Dendritic cell treated with granulocyte-macrophage colony-stimulating factor and Interleukin-4, amounts not matched to agents 40 ng/mL and 50 ng/mL, for 4 days (primary cell): Measurements from ENCODE around the gene PARG.
"Not testable (repeated sequence)": the region's sequence is repeated elsewhere in the genome, so short reads cannot be mapped to it uniquely, and the experiment has no call there.

Source experiments
- H3K27ac Mint-ChIP-seq: one replicate; pipeline ENCODE4 v1.8.0; 2022; ENCODE audit warnings: mild to moderate bottlenecking, mixed read lengths
- H3K27me3 Mint-ChIP-seq: one replicate; pipeline ENCODE4 v1.8.0; 2022; ENCODE audit warnings: mild to moderate bottlenecking, mixed read lengths
- H3K36me3 Mint-ChIP-seq: one replicate; pipeline ENCODE4 v1.8.0; 2022; ENCODE audit warnings: low read depth, mixed read lengths
- H3K4me1 Mint-ChIP-seq: one replicate; pipeline ENCODE4 v1.8.0; 2022; ENCODE audit warnings: low read depth, mixed read lengths
- H3K4me3 Mint-ChIP-seq: one replicate; pipeline ENCODE4 v1.8.0; 2022; ENCODE audit warnings: mild to moderate bottlenecking, moderate library complexity, mixed read lengths
- H3K9me3 Mint-ChIP-seq: one replicate; pipeline ENCODE4 v1.8.0; 2022; ENCODE audit warnings: mixed read lengths
- intact Hi-C: fragments of 100-400 bp; cut with micrococcal nuclease; formaldehyde crosslinking; loops from one replicate; pipeline ENCODE4 v1.15.0; 2022

The PARG gene

GRCh38 chr10:49931276-49931675 is 10.6 kb downstream of the PARG start:
- H3K36me3 Mint-ChIP-seq, result peaks cover 36% of the 10 kb centered on the region
- H3K27me3 Mint-ChIP-seq, result not testable (repeated sequence)

GRCh38 chr10:49923572-49923971 is 18.3 kb downstream of the PARG start:
- H3K4me1 Mint-ChIP-seq, H3K9me3 Mint-ChIP-seq, H3K4me3 Mint-ChIP-seq, H3K27me3 Mint-ChIP-seq, intact Hi-C loops, H3K27ac Mint-ChIP-seq: not testable (repeated sequence)
- H3K36me3 Mint-ChIP-seq, result peaks cover 41% of the 10 kb centered on the region

More at GRCh38 chr10:49931276-49931675, 10.6 kb downstream of the PARG start:
- intact Hi-C loops, H3K4me3 Mint-ChIP-seq, H3K9me3 Mint-ChIP-seq: not testable (repeated sequence)
- peak overlapping the region; percentile 60 for H3K27ac Mint-ChIP-seq
- peaks cover 13% of the 10 kb centered on the region for H3K4me1 Mint-ChIP-seq

- intact Hi-C loops, result not testable (repeated sequence)
These were observed 19.8 kb downstream of the PARG start for GRCh38 chr10:49922041-49922440.

GRCh38 chr10:49917927-49918326 is 23.9 kb downstream of the PARG start:
- H3K4me1 Mint-ChIP-seq, H3K9me3 Mint-ChIP-seq, intact Hi-C loops, H3K27ac Mint-ChIP-seq, H3K4me3 Mint-ChIP-seq, H3K27me3 Mint-ChIP-seq: not testable (repeated sequence)
- H3K36me3 Mint-ChIP-seq, result peaks cover 36% of the 10 kb centered on the region

More at GRCh38 chr10:49922041-49922440, 19.8 kb downstream of the PARG start:
- not testable (repeated sequence) for H3K4me1 Mint-ChIP-seq, H3K9me3 Mint-ChIP-seq, H3K27me3 Mint-ChIP-seq, H3K27ac Mint-ChIP-seq, H3K4me3 Mint-ChIP-seq
- peaks cover 39% of the 10 kb centered on the region for H3K36me3 Mint-ChIP-seq

GRCh38 chr10:49916451-49916850 is 25.4 kb downstream of the PARG start:
- H3K36me3 Mint-ChIP-seq, result peaks cover 28% of the 10 kb centered on the region
- H3K27ac Mint-ChIP-seq, H3K4me3 Mint-ChIP-seq, H3K9me3 Mint-ChIP-seq, H3K27me3 Mint-ChIP-seq, intact Hi-C loops, H3K4me1 Mint-ChIP-seq: not testable (repeated sequence)

- H3K4me3 Mint-ChIP-seq, H3K4me1 Mint-ChIP-seq, intact Hi-C loops, H3K27me3 Mint-ChIP-seq, H3K27ac Mint-ChIP-seq, H3K9me3 Mint-ChIP-seq: not testable (repeated sequence)
- peaks cover 19% of the 10 kb centered on the region for H3K36me3 Mint-ChIP-seq
These were observed 31.5 kb downstream of the PARG start for GRCh38 chr10:49910295-49910694.

- H3K4me3 Mint-ChIP-seq, H3K27ac Mint-ChIP-seq, H3K9me3 Mint-ChIP-seq, H3K27me3 Mint-ChIP-seq, H3K4me1 Mint-ChIP-seq, intact Hi-C loops: not testable (repeated sequence)
- peaks cover 20% of the 10 kb centered on the region for H3K36me3 Mint-ChIP-seq
These were observed 33.3 kb downstream of the PARG start for GRCh38 chr10:49908290-49909080.

GRCh38 chr10:49903829-49904228 is 38.0 kb downstream of the PARG start:
- intact Hi-C loops, H3K4me3 Mint-ChIP-seq, H3K27ac Mint-ChIP-seq, H3K27me3 Mint-ChIP-seq, H3K9me3 Mint-ChIP-seq, H3K4me1 Mint-ChIP-seq: not testable (repeated sequence)
- peaks cover 17% of the 10 kb centered on the region for H3K36me3 Mint-ChIP-seq

- peaks cover 30% of the 10 kb centered on the region for H3K36me3 Mint-ChIP-seq
- H3K4me1 Mint-ChIP-seq, H3K9me3 Mint-ChIP-seq, intact Hi-C loops, H3K4me3 Mint-ChIP-seq, H3K27ac Mint-ChIP-seq, H3K27me3 Mint-ChIP-seq: not testable (repeated sequence)
These were observed 41.4 kb downstream of the PARG start for GRCh38 chr10:49900406-49900805.

- H3K4me3 Mint-ChIP-seq, H3K4me1 Mint-ChIP-seq, intact Hi-C loops, H3K9me3 Mint-ChIP-seq, H3K27ac Mint-ChIP-seq, H3K27me3 Mint-ChIP-seq: not testable (repeated sequence)
- H3K36me3 Mint-ChIP-seq, result peaks cover 33% of the 10 kb centered on the region
These were observed 41.8 kb downstream of the PARG start for GRCh38 chr10:49899999-49900398.

GRCh38 chr10:49890025-49890424 is 51.8 kb downstream of the PARG start:
- intact Hi-C loops, result not testable (repeated sequence)

GRCh38 chr10:49884739-49885331 is 57.0 kb downstream of the PARG start:
- H3K9me3 Mint-ChIP-seq, H3K27me3 Mint-ChIP-seq, H3K27ac Mint-ChIP-seq, H3K4me3 Mint-ChIP-seq, intact Hi-C loops, H3K4me1 Mint-ChIP-seq: not testable (repeated sequence)
- H3K36me3 Mint-ChIP-seq, result peaks cover 16% of the 10 kb centered on the region

More at GRCh38 chr10:49890025-49890424, 51.8 kb downstream of the PARG start:
- H3K4me3 Mint-ChIP-seq, H3K27me3 Mint-ChIP-seq, H3K4me1 Mint-ChIP-seq, H3K9me3 Mint-ChIP-seq, H3K27ac Mint-ChIP-seq: not testable (repeated sequence)
- peaks cover 16% of the 10 kb centered on the region for H3K36me3 Mint-ChIP-seq

- H3K27me3 Mint-ChIP-seq, H3K4me1 Mint-ChIP-seq, H3K27ac Mint-ChIP-seq, H3K4me3 Mint-ChIP-seq, intact Hi-C loops, H3K9me3 Mint-ChIP-seq: not testable (repeated sequence)
- peaks cover 17% of the 10 kb centered on the region for H3K36me3 Mint-ChIP-seq
These were observed 58.0 kb downstream of the PARG start for GRCh38 chr10:49883852-49884251.

GRCh38 chr10:49882327-49882726 is 59.5 kb downstream of the PARG start:
- H3K4me1 Mint-ChIP-seq, H3K27ac Mint-ChIP-seq, H3K27me3 Mint-ChIP-seq, H3K9me3 Mint-ChIP-seq, intact Hi-C loops, H3K4me3 Mint-ChIP-seq: not testable (repeated sequence)
- peaks cover 24% of the 10 kb centered on the region for H3K36me3 Mint-ChIP-seq

- H3K9me3 Mint-ChIP-seq, H3K36me3 Mint-ChIP-seq, H3K4me1 Mint-ChIP-seq, H3K27ac Mint-ChIP-seq, H3K27me3 Mint-ChIP-seq, intact Hi-C loops, H3K4me3 Mint-ChIP-seq: not testable (repeated sequence)
These were observed 69.1 kb downstream of the PARG start for GRCh38 chr10:49872740-49873139.
